Caco-2 (cell line): ENCODE data around the gene KIF13A. TPM values are rescaled to one million over a fixed set of nuclear protein-coding genes. Genes with fewer than 3 reads are reported as not detected.

Source experiments
- BruUV-seq: library from RNA; stranded (reverse); fragments of 400-500 nt; replicated peaks from 2 replicates; lab custom pipeline; 2021; lab: Mats Ljungman, UMichigan
- CTCF ChIA-PET: fragments of 300-600 bp; sonication (Branson Sonifier 250); formaldehyde crosslinking; loops from one replicate; lab custom pipeline; 2022; ENCODE audit warnings: antibody characterized with exemption; lab: Charles Lee
- POLR2A ChIA-PET: fragments of 300-600 bp; sonication (Branson Sonifier 250); formaldehyde crosslinking; loops from one replicate; lab custom pipeline; 2022; ENCODE audit warnings: antibody characterized with exemption; lab: Charles Lee
- DNase-seq, 2 experiments: peaks; one replicate each; pipeline versions ENCODE4 v3.0.0 to v3.0.0-alpha.2; 2020 to 2022
- H3K27me3 ChIP-seq: replicated peaks from 2 replicates; pipeline ENCODE4 v1.6.0; 2011; ENCODE audit warnings: low read length; ENCODE audit not compliant: control insufficient read depth, insufficient read depth
- H3K36me3 ChIP-seq: 2 replicates; pipeline ENCODE4 v1.5.1; 2011; ENCODE audit warnings: low read length; ENCODE audit not compliant: control insufficient read depth, insufficient read depth
- H3K4me1 ChIP-seq: fragments of 250-450 bp; sonication (Bioruptor Pico); 2 replicates; pipeline ENCODE4 v1.5.1; 2020; ENCODE audit warnings: mild to moderate bottlenecking
- H3K4me3 ChIP-seq: 2 replicates; pipeline ENCODE4 v1.5.1; 2011; ENCODE audit warnings: low read depth, mild to moderate bottlenecking, control low read depth, low read length
- H3K9me3 ChIP-seq: fragments of 250-450 bp; sonication (Bioruptor Pico); 2 replicates; pipeline ENCODE4 v1.5.1; 2020; ENCODE audit warnings: mild to moderate bottlenecking, moderate library complexity
- H3K27ac Mint-ChIP-seq: one replicate; pipeline ENCODE4 v1.8.0; 2022; ENCODE audit warnings: mixed read lengths; ENCODE audit not compliant: unreplicated experiment
- H3K27me3 Mint-ChIP-seq: one replicate; pipeline ENCODE4 v1.8.0; 2022; ENCODE audit warnings: mixed read lengths; ENCODE audit not compliant: insufficient read depth, unreplicated experiment
- H3K36me3 Mint-ChIP-seq: one replicate; pipeline ENCODE4 v1.8.0; 2022; ENCODE audit warnings: mild to moderate bottlenecking, mixed read lengths; ENCODE audit not compliant: insufficient read depth, unreplicated experiment
- H3K4me1 Mint-ChIP-seq: one replicate; pipeline ENCODE4 v1.8.0; 2022; ENCODE audit warnings: low read depth, mixed read lengths; ENCODE audit not compliant: unreplicated experiment
- H3K4me3 Mint-ChIP-seq: one replicate; pipeline ENCODE4 v1.8.0; 2022; ENCODE audit warnings: mild to moderate bottlenecking, moderate library complexity, mixed read lengths; ENCODE audit not compliant: unreplicated experiment
- H3K9me3 Mint-ChIP-seq: one replicate; pipeline ENCODE4 v1.8.0; 2022; ENCODE audit warnings: mixed read lengths; ENCODE audit not compliant: unreplicated experiment
- intact Hi-C: fragments of 100-400 bp; cut with micrococcal nuclease; formaldehyde crosslinking; loops from one replicate; pipeline ENCODE4 v1.10.0; 2022; ENCODE audit not compliant: unreplicated experiment
- total RNA-seq: library from RNA; stranded (reverse); gene quantifications from 2 replicates; pipeline ENCODE4 v1.2.3, GENCODE V29; 2022
- TF ChIP-seq, protein P1 (sequence below), 2 experiments: fragments of 200-600 bp in 1 of 2; IDR thresholded peaks; 1 replicate in 1 of 2; 2 replicates in 1 of 2; pipeline versions ENCODE4 v1.5.1 to v1.8.0; 2011 to 2022; ENCODE audit warnings: antibody characterized with exemption in 1 of 2, control low read depth in 1 of 2, inconsistent platforms in 1 of 2, low read depth in 1 of 2, low read length in 1 of 2, mild to moderate bottlenecking in 1 of 2, moderate library complexity in 1 of 2; ENCODE audit not compliant: insufficient read depth in 1 of 2, severe bottlenecking in 1 of 2, unreplicated experiment in 1 of 2

KIF13A gene
- total RNA-seq, 1 experiment from 2014 or later, result 13.8 TPM

DNA sequence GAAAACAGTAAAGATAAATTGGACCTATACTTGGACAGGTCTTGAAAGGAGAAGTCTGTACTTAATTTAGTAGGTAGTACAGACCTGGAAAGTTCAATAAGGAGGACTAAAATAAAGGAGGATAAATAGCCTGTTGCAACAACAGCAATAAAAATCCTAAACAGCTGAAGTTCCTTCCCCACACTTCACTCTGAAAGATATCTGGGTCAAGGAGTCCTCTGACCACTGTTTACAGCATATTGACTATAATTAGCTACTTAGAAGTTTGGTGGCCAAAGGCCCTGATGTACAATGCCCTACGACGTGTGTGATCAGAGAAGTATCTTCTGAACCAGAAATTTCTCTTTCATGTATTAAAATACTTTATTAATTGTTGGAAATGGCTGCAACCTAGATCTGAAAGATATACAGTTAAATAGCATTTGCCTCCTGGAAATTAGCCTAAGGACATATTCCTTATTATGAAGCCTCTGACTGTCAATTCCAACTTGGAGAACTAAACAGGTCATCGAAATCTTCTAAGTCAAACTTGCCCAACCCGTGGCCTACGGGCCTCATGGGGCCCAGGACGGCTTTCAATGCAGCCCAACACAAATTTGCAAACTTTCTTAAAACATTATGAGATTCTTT, 82.8 kb downstream of the KIF13A start:
- no TSS peak for BruUV-seq
- Histone ChIP-seq H3K9me3 (peaks cover 4% of the 10 kb centered on the region; the same call in 1 of the 2 replicates), H3K4me3 (no peak overlapping the region), H3K36me3 (no peaks in the 10 kb centered on the region), H3K4me1 (0 out of 2 replicates have a peak, but pooled peaks cover 6% of the 10 kb centered on the region), H3K27me3 (no peaks in the 10 kb centered on the region)
- POLR2A ChIA-PET, result no interaction called here
- Mint-ChIP-seq H3K4me3 (no peak overlapping the region), H3K27ac (no peak overlapping the region), H3K36me3 (peaks cover 6% of the 10 kb centered on the region), H3K4me1 (peaks cover 10% of the 10 kb centered on the region), H3K9me3 (no peaks in the 10 kb centered on the region), H3K27me3 (no peaks in the 10 kb centered on the region)
- TF ChIP-seq, protein P1, sequence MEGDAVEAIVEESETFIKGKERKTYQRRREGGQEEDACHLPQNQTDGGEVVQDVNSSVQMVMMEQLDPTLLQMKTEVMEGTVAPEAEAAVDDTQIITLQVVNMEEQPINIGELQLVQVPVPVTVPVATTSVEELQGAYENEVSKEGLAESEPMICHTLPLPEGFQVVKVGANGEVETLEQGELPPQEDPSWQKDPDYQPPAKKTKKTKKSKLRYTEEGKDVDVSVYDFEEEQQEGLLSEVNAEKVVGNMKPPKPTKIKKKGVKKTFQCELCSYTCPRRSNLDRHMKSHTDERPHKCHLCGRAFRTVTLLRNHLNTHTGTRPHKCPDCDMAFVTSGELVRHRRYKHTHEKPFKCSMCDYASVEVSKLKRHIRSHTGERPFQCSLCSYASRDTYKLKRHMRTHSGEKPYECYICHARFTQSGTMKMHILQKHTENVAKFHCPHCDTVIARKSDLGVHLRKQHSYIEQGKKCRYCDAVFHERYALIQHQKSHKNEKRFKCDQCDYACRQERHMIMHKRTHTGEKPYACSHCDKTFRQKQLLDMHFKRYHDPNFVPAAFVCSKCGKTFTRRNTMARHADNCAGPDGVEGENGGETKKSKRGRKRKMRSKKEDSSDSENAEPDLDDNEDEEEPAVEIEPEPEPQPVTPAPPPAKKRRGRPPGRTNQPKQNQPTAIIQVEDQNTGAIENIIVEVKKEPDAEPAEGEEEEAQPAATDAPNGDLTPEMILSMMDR (IDR thresholded peaks at IDR 0.05; ENCODE audit: insufficient read depth in 1 of 2, low read depth in 1 of 2, low read length in 1 of 2, severe bottlenecking in 1 of 2, unreplicated experiment in 1 of 2), result no peak
- no peak for DNase-seq
- CTCF ChIA-PET, result no interaction called here
- intact Hi-C loops, result no loop called here

DNA sequence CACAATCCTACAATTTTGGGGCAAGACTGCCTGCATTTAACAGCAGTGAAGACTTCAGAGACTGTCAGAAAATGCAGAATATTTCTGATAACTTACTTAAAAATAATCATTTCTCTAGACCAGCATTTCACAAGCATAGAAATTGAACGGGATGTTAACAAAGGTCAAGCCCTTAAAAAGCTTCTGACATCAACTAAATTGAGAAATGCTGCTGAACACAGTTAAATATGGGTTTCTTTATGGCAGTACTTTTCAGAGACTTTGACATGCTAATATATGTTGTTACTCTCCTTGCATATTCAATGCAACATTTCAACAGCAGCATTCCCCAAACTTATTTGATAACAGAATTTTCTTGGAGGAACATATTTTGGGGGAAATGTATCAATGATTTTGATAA, 84.5 kb downstream of the KIF13A start:
- no peak for DNase-seq
- intact Hi-C loops, result no loop called here
- Histone ChIP-seq H3K36me3 (no peaks in the 10 kb centered on the region), H3K27me3 (no peaks in the 10 kb centered on the region), H3K9me3 (peaks cover 3% of the 10 kb centered on the region; the same call in 1 of the 2 replicates), H3K4me3 (no peak overlapping the region), H3K4me1 (0 out of 2 replicates have a peak, but pooled peaks cover 6% of the 10 kb centered on the region)
- CTCF ChIA-PET, result no interaction called here
- peaks cover 10% of the 10 kb centered on the region for H3K4me1 Mint-ChIP-seq
- H3K36me3 Mint-ChIP-seq, result peaks cover 6% of the 10 kb centered on the region
- H3K4me3 Mint-ChIP-seq, result no peak overlapping the region
- TF ChIP-seq, protein P1 (IDR thresholded peaks at IDR 0.05; ENCODE audit: insufficient read depth in 1 of 2, low read depth in 1 of 2, low read length in 1 of 2, severe bottlenecking in 1 of 2, unreplicated experiment in 1 of 2), result no peak
- H3K27ac Mint-ChIP-seq, result no peak overlapping the region
- BruUV-seq, result no TSS peak
- H3K27me3 Mint-ChIP-seq, result no peaks in the 10 kb centered on the region
- POLR2A ChIA-PET, result no interaction called here
- H3K9me3 Mint-ChIP-seq, result peaks cover 3% of the 10 kb centered on the region

DNA sequence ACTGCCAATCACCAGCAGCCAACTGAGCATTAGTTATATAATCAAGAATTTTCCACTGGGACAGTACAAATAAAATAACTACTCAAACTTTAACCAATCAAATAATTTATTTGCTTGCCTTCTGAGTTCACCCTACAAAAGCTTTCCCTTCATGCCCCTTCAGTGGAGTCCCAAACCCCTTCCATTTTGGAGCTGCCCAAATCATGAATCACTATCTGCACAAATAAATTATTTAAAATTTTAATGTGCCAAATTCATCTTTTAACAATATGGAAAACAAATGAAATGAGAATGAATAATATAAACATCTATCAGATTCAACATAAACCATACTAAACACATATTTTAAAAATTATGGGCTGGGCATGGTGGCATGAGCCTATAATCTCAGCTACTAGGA, 85.9 kb downstream of the KIF13A start:
- Histone ChIP-seq H3K9me3 (peaks cover under 1% of the 10 kb centered on the region; the same call in 1 of the 2 replicates), H3K4me3 (no peak overlapping the region), H3K36me3 (no peaks in the 10 kb centered on the region), H3K27me3 (no peaks in the 10 kb centered on the region), H3K4me1 (no peaks in the 10 kb centered on the region)
- no TSS peak for BruUV-seq
- no peak for DNase-seq
- ChIA-PET CTCF (no interaction called here), POLR2A (no interaction called here)
- no peaks in the 10 kb centered on the region for H3K27me3 Mint-ChIP-seq
- no peak overlapping the region for H3K27ac Mint-ChIP-seq
- H3K36me3 Mint-ChIP-seq, result peaks cover 11% of the 10 kb centered on the region
- intact Hi-C loops, result no loop called here
- TF ChIP-seq, protein P1 (IDR thresholded peaks at IDR 0.05; ENCODE audit: insufficient read depth in 1 of 2, low read depth in 1 of 2, low read length in 1 of 2, severe bottlenecking in 1 of 2, unreplicated experiment in 1 of 2), result no peak
- no peak overlapping the region for H3K4me3 Mint-ChIP-seq
- H3K9me3 Mint-ChIP-seq, result peaks cover 8% of the 10 kb centered on the region
- H3K4me1 Mint-ChIP-seq, result no peaks in the 10 kb centered on the region
